ENCODE results near the gene SPINK14.

Gene SPINK14

GRCh38 chr5:148191010-148191409, 22.7 kb downstream of the SPINK14 start:
- no peak for ATAC-seq
- TF ChIP-seq PATZ1 (CRISPR knock-in tag; IDR thresholded peaks at IDR 0.05; ENCODE audit: borderline replicate concordance) (no peak), ESRRG (CRISPR knock-in tag; IDR thresholded peaks at IDR 0.05) (no peak), ARNTL (CRISPR knock-in tag; IDR thresholded peaks at IDR 0.05; ENCODE audit: borderline replicate concordance, low read depth) (no peak), RARB (CRISPR knock-in tag; IDR thresholded peaks at IDR 0.05) (no peak), TCF4 (CRISPR knock-in tag; IDR thresholded peaks at IDR 0.05; ENCODE audit: borderline replicate concordance) (no peak), ZNF565 (CRISPR knock-in tag; conservative IDR thresholded peaks at IDR 0.05; ENCODE audit: low read depth) (no peak), CSDC2 (CRISPR knock-in tag; IDR thresholded peaks at IDR 0.05) (no peak), ZNF8 (CRISPR knock-in tag; IDR thresholded peaks at IDR 0.05) (no peak), ISL1 (CRISPR knock-in tag; IDR thresholded peaks at IDR 0.05) (no peak)

GRCh38 chr5:148193202-148193601, 24.9 kb downstream of the SPINK14 start:
- TF ChIP-seq ESRRG (CRISPR knock-in tag; IDR thresholded peaks at IDR 0.05): no peak
- no peak for TF ChIP-seq ZNF8 (CRISPR knock-in tag; IDR thresholded peaks at IDR 0.05)
- no peak for TF ChIP-seq TOX (CRISPR knock-in tag; IDR thresholded peaks at IDR 0.05; ENCODE audit: borderline replicate concordance)
- TF ChIP-seq ZNF70 (CRISPR knock-in tag; IDR thresholded peaks at IDR 0.05): no peak
- no peak for TF ChIP-seq ZFP30 (CRISPR knock-in tag; IDR thresholded peaks at IDR 0.05)
- no peak for ATAC-seq

- no peak for ATAC-seq
- TF ChIP-seq GLIS3 (CRISPR knock-in tag; IDR thresholded peaks at IDR 0.05): no peak
- no peak for TF ChIP-seq ZNF8 (CRISPR knock-in tag; IDR thresholded peaks at IDR 0.05)
- TF ChIP-seq ZC3H10 (CRISPR knock-in tag; IDR thresholded peaks at IDR 0.05): no peak
- TF ChIP-seq RARB (CRISPR knock-in tag; IDR thresholded peaks at IDR 0.05): no peak
- TF ChIP-seq ESRRG (CRISPR knock-in tag; IDR thresholded peaks at IDR 0.05): no peak
- no peak for TF ChIP-seq ZFP30 (CRISPR knock-in tag; IDR thresholded peaks at IDR 0.05)
- TF ChIP-seq ZNF565 (CRISPR knock-in tag; conservative IDR thresholded peaks at IDR 0.05; ENCODE audit: low read depth): no peak
- no peak for TF ChIP-seq TSHZ2 (CRISPR knock-in tag; IDR thresholded peaks at IDR 0.05)
- TF ChIP-seq ARNTL (CRISPR knock-in tag; IDR thresholded peaks at IDR 0.05; ENCODE audit: borderline replicate concordance, low read depth): no peak
- no peak for TF ChIP-seq CSDC2 (CRISPR knock-in tag; IDR thresholded peaks at IDR 0.05)
Observed at GRCh38 chr5:148201151-148201550, 32.8 kb downstream of the SPINK14 start.

GRCh38 chr5:148202531-148203203, 34.3 kb downstream of the SPINK14 start, which contains the start of gene SPINK6:
TSS of gene SPINK6 (plus strand) at chr5:148203042. CDS start at chr5:148203097, 55 bp downstream.
- no peak for ATAC-seq
- TF ChIP-seq SNAI2 (CRISPR knock-in tag; IDR thresholded peaks at IDR 0.05) (no peak), GLIS3 (CRISPR knock-in tag; IDR thresholded peaks at IDR 0.05) (no peak), BACH2 (CRISPR knock-in tag; IDR thresholded peaks at IDR 0.05; ENCODE audit: borderline replicate concordance) (no peak), TCF4 (CRISPR knock-in tag; IDR thresholded peaks at IDR 0.05; ENCODE audit: borderline replicate concordance) (no peak), ARNTL (CRISPR knock-in tag; IDR thresholded peaks at IDR 0.05; ENCODE audit: borderline replicate concordance, low read depth) (no peak), CSRNP3 (CRISPR knock-in tag; IDR thresholded peaks at IDR 0.05) (no peak), ZNF8 (CRISPR knock-in tag; IDR thresholded peaks at IDR 0.05) (no peak), OSR1 (CRISPR knock-in tag; IDR thresholded peaks at IDR 0.05) (no peak), PATZ1 (CRISPR knock-in tag; IDR thresholded peaks at IDR 0.05; ENCODE audit: borderline replicate concordance) (no peak), ZNF70 (CRISPR knock-in tag; IDR thresholded peaks at IDR 0.05) (no peak), ZFP30 (CRISPR knock-in tag; IDR thresholded peaks at IDR 0.05) (no peak), ISL1 (CRISPR knock-in tag; IDR thresholded peaks at IDR 0.05) (no peak)

Measured in SK-N-SH treated with all-trans-retinoic acid at 6 μM for 48 hours (cell line).